ENCODE data around the gene PTPN20. TPM values are rescaled to one million over a fixed set of nuclear protein-coding genes. Genes with fewer than 3 reads are reported as not detected.

The PTPN20 gene
- total and polyA plus RNA-seq, 2 of the 4 experiments (the other 2 are of a cell fraction): 0.14 TPM; not detected in 1

- 0 out of 2 replicates have a peak, but pooled peaks cover 2% of the 10 kb centered on the region for H3K4me1 ChIP-seq (ENCODE audit: control insufficient read depth, insufficient read depth, low read length)
- H2AK5ac ChIP-seq (ENCODE audit: low read depth, low read length): no peak overlapping the region
- in situ Hi-C loops (cut with MboI; ENCODE audit: low sequenced_read_pairs) (no loop called here), dilution Hi-C loops (cut with HindIII; ENCODE audit: low sequenced_read_pairs, unreplicated experiment) (no loop called here), intact Hi-C loops (cut with micrococcal nuclease) (no loop called here)
- peak overlapping the region; percentile 23 for H2AFZ ChIP-seq (replicated peaks; ENCODE audit: low read length, poor library complexity)
- H3K4me3 ChIP-seq (ENCODE audit: insufficient read depth, low read depth, low read length): no peak overlapping the region
- no peak overlapping the region for H4K91ac ChIP-seq (ENCODE audit: insufficient read depth, low read depth, low read length)
- DNase-seq (no peak), ATAC-seq (ENCODE audit: low read depth) (no peak)
- H3K4me2 ChIP-seq (ENCODE audit: low read depth, low read length): no peak overlapping the region
- H2BK20ac ChIP-seq (ENCODE audit: low read depth, low read length): no peak overlapping the region
- no peak overlapping the region for H2BK15ac ChIP-seq (ENCODE audit: low read depth, low read length)
- peaks cover 28% of the 10 kb centered on the region for H3K27me3 ChIP-seq (ENCODE audit: control insufficient read depth, insufficient read depth, low read length)
- no peak overlapping the region for H3K18ac ChIP-seq (ENCODE audit: low read depth, low read length)
- no TSS peak for BruUV-seq (replicated peaks)
- CTCF ChIA-PET: no interaction called here
- no peak overlapping the region for H3K14ac ChIP-seq (replicated peaks; ENCODE audit: low read depth, low read length)
- H4K5ac ChIP-seq (ENCODE audit: low read depth, low read length): no peak overlapping the region
- no peaks in the 10 kb centered on the region for H4K20me1 ChIP-seq (ENCODE audit: insufficient read depth, low read length)
- no peak overlapping the region for H3K56ac ChIP-seq (ENCODE audit: extremely low read depth, insufficient read depth, low read length)
- no peak overlapping the region for H2BK5ac ChIP-seq (ENCODE audit: low read depth, low read length, poor library complexity, severe bottlenecking)
- H2AK9ac ChIP-seq (replicated peaks; ENCODE audit: low read depth, low read length, poor library complexity): no peak overlapping the region
- POLR2A ChIA-PET (ENCODE audit: unreplicated experiment): no interaction called here
- WGBS, 2 experiments (ENCODE audit: extremely low coverage in 2 of 2, insufficient read length in 1 of 2): no CpG with 5 or more reads among the region's 4 CpGs
- TF ChIP-seq RAD21 (IDR thresholded peaks at IDR 0.05; ENCODE audit: low read length): no peak
- no peak for TF ChIP-seq CEBPB (IDR thresholded peaks at IDR 0.05; ENCODE audit: low read depth, low read length)
- TF ChIP-seq SMC3 (IDR thresholded peaks at IDR 0.05; ENCODE audit: low read depth, low read length): no peak
- no peak for TF ChIP-seq NFE2L2 (IDR thresholded peaks at IDR 0.05; ENCODE audit: low read depth, low read length)
- no peak for TF ChIP-seq CTCF (conservative IDR thresholded peaks at IDR 0.05; ENCODE audit: low read depth, low read length)
- no peak for TF ChIP-seq POLR2A (IDR thresholded peaks at IDR 0.05; ENCODE audit: low read depth, low read length)
- no peak for TF ChIP-seq ELK1 (IDR thresholded peaks at IDR 0.05; ENCODE audit: borderline replicate concordance, low read depth, low read length)
- TF ChIP-seq MXI1 (IDR thresholded peaks at IDR 0.05; ENCODE audit: borderline replicate concordance, low read depth, low read length): no peak
- no peak for TF ChIP-seq RFX5 (IDR thresholded peaks at IDR 0.05; ENCODE audit: low read depth, low read length)
- no peak for TF ChIP-seq RCOR1 (IDR thresholded peaks at IDR 0.05; ENCODE audit: insufficient replicate concordance, low read length)
- no peak for TF ChIP-seq MAFK (IDR thresholded peaks at IDR 0.05; ENCODE audit: low read depth, low read length)
- TF ChIP-seq BHLHE40 (IDR thresholded peaks at IDR 0.05; ENCODE audit: low read depth, low read length): no peak
- TF ChIP-seq USF2 (IDR thresholded peaks at IDR 0.05; ENCODE audit: low read depth, low read length): no peak
- TF ChIP-seq FOS (IDR thresholded peaks at IDR 0.05; ENCODE audit: low read depth, low read length): no peak
- TF ChIP-seq MAZ (IDR thresholded peaks at IDR 0.05; ENCODE audit: borderline replicate concordance, low read depth, low read length): no peak
- no peak for TF ChIP-seq CHD1 (IDR thresholded peaks at IDR 0.05; ENCODE audit: low read depth, low read length)
- no peaks in the 10 kb centered on the region for H3K9me1 ChIP-seq (ENCODE audit: insufficient read depth, low read length)
- H3K27ac ChIP-seq (ENCODE audit: insufficient read depth, low read length): no peak overlapping the region
- no peak overlapping the region for H3K4ac ChIP-seq (ENCODE audit: low read depth, low read length)
- H2BK120ac ChIP-seq (ENCODE audit: low read depth, low read length): no peak overlapping the region
- H3K9me3 ChIP-seq (ENCODE audit: control insufficient read depth, insufficient read depth, low read length): no peaks in the 10 kb centered on the region
- no peaks in the 10 kb centered on the region for H3K79me1 ChIP-seq (ENCODE audit: low read depth in 1 of 2, low read length in 2 of 2)
- no peak overlapping the region for H3K23ac ChIP-seq (ENCODE audit: low read depth, low read length)
- H4K8ac ChIP-seq (ENCODE audit: low read depth in 2 of 2, low read length in 2 of 2): no peak overlapping the region
- no peaks in the 10 kb centered on the region for H3K36me3 ChIP-seq (ENCODE audit: control insufficient read depth, insufficient read depth, low read length)
- H3K9ac ChIP-seq (ENCODE audit: low read depth, low read length): no peak overlapping the region
Measured at GRCh38 chr10:47035819-47036337, 124.7 kb downstream of the PTPN20 start.

All from IMR-90 (cell line).